Measurements from ENCODE around the gene STARD3NL. TPM values are rescaled to one million over a fixed set of nuclear protein-coding genes. Genes with fewer than 3 reads are reported as not detected.
"Not testable (repeated sequence)": the region's sequence is repeated elsewhere in the genome, so short reads cannot be mapped to it uniquely, and the experiment has no call there.

Gene STARD3NL
- total RNA-seq, 1 experiment from 2014 or later = 30.6 TPM

DNA sequence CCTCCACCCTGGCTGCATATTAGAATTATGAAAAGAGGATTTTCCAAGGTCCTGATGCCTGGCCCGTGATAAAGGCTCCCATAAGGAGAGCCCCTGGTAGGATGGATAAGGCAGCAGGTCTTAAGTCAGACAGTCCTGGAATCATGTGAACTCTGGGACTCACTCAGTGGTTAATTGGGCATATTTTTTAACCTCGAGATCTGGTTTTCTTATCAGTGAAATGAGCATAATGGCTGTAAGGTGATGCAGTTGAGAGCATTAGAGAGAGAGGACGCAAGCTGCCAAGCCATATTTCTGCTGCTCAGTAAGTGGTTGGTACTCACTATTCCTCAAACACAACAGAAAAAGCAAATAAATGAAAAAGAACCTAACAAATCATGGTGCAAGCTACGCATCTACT, 57.6 kb downstream of the STARD3NL start:
- Mint-ChIP-seq H3K4me3 (no peak overlapping the region), H3K27ac (no peak overlapping the region), H3K4me1 (no peaks in the 10 kb centered on the region), H3K27me3 (ENCODE audit: low read depth) (no peaks in the 10 kb centered on the region), H3K36me3 (no peaks in the 10 kb centered on the region), H3K9me3 (no peaks in the 10 kb centered on the region)
- TF ChIP-seq PREB (CRISPR knock-in tag; IDR thresholded peaks at IDR 0.05; ENCODE audit: borderline replicate concordance) (no peak), ATF1 (CRISPR knock-in tag; IDR thresholded peaks at IDR 0.05) (no peak), PRRX2 (CRISPR knock-in tag; IDR thresholded peaks at IDR 0.05) (no peak), HMGA2 (CRISPR knock-in tag; IDR thresholded peaks at IDR 0.05) (no peak), NFE2L1 (CRISPR knock-in tag; IDR thresholded peaks at IDR 0.05) (no peak), SMAD4 (CRISPR knock-in tag; IDR thresholded peaks at IDR 0.05) (no peak)
- TF ChIP-seq, protein P1, sequence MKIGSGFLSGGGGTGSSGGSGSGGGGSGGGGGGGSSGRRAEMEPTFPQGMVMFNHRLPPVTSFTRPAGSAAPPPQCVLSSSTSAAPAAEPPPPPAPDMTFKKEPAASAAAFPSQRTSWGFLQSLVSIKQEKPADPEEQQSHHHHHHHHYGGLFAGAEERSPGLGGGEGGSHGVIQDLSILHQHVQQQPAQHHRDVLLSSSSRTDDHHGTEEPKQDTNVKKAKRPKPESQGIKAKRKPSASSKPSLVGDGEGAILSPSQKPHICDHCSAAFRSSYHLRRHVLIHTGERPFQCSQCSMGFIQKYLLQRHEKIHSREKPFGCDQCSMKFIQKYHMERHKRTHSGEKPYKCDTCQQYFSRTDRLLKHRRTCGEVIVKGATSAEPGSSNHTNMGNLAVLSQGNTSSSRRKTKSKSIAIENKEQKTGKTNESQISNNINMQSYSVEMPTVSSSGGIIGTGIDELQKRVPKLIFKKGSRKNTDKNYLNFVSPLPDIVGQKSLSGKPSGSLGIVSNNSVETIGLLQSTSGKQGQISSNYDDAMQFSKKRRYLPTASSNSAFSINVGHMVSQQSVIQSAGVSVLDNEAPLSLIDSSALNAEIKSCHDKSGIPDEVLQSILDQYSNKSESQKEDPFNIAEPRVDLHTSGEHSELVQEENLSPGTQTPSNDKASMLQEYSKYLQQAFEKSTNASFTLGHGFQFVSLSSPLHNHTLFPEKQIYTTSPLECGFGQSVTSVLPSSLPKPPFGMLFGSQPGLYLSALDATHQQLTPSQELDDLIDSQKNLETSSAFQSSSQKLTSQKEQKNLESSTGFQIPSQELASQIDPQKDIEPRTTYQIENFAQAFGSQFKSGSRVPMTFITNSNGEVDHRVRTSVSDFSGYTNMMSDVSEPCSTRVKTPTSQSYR (CRISPR knock-in tag; IDR thresholded peaks at IDR 0.05) = no peak
- TF ChIP-seq, protein P2, sequence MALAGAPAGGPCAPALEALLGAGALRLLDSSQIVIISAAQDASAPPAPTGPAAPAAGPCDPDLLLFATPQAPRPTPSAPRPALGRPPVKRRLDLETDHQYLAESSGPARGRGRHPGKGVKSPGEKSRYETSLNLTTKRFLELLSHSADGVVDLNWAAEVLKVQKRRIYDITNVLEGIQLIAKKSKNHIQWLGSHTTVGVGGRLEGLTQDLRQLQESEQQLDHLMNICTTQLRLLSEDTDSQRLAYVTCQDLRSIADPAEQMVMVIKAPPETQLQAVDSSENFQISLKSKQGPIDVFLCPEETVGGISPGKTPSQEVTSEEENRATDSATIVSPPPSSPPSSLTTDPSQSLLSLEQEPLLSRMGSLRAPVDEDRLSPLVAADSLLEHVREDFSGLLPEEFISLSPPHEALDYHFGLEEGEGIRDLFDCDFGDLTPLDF (CRISPR knock-in tag; IDR thresholded peaks at IDR 0.05) = no peak
- ChIA-PET POLR2A (no interaction called here), CTCF (interaction anchor here (0.6 to 2.4 kb wide), 4 partner anchors 13 to 100 kb away, joined by 3 to 10 read pairs (median 6); no protein-coding TSS in a partner anchor)
- DNase-seq (ENCODE audit: low spot score) (no peak), ATAC-seq (no peak)

GRCh38 chr7:38239129-38239528, 61.1 kb downstream of the STARD3NL start:
- H3K36me3 Mint-ChIP-seq; H3K27me3 Mint-ChIP-seq (ENCODE audit: low read depth); H3K27ac Mint-ChIP-seq; H3K4me3 Mint-ChIP-seq; H3K4me1 Mint-ChIP-seq; POLR2A ChIA-PET; DNase-seq (ENCODE audit: low spot score); ATAC-seq; CTCF ChIA-PET; H3K9me3 Mint-ChIP-seq: not testable (repeated sequence)

- CTCF ChIA-PET = no interaction called here
- ATAC-seq (no peak), DNase-seq (ENCODE audit: low spot score) (no peak)
- Mint-ChIP-seq H3K9me3 (no peaks in the 10 kb centered on the region), H3K27me3 (ENCODE audit: low read depth) (no peaks in the 10 kb centered on the region), H3K27ac (no peak overlapping the region), H3K4me1 (no peaks in the 10 kb centered on the region), H3K4me3 (no peak overlapping the region), H3K36me3 (no peaks in the 10 kb centered on the region)
- POLR2A ChIA-PET = no interaction called here
- TF ChIP-seq, protein P3, sequence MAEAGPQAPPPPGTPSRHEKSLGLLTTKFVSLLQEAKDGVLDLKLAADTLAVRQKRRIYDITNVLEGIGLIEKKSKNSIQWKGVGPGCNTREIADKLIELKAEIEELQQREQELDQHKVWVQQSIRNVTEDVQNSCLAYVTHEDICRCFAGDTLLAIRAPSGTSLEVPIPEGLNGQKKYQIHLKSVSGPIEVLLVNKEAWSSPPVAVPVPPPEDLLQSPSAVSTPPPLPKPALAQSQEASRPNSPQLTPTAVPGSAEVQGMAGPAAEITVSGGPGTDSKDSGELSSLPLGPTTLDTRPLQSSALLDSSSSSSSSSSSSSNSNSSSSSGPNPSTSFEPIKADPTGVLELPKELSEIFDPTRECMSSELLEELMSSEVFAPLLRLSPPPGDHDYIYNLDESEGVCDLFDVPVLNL (CRISPR knock-in tag; IDR thresholded peaks at IDR 0.05; ENCODE audit: borderline replicate concordance, low read depth) = no peak
- TF ChIP-seq, protein P4, sequence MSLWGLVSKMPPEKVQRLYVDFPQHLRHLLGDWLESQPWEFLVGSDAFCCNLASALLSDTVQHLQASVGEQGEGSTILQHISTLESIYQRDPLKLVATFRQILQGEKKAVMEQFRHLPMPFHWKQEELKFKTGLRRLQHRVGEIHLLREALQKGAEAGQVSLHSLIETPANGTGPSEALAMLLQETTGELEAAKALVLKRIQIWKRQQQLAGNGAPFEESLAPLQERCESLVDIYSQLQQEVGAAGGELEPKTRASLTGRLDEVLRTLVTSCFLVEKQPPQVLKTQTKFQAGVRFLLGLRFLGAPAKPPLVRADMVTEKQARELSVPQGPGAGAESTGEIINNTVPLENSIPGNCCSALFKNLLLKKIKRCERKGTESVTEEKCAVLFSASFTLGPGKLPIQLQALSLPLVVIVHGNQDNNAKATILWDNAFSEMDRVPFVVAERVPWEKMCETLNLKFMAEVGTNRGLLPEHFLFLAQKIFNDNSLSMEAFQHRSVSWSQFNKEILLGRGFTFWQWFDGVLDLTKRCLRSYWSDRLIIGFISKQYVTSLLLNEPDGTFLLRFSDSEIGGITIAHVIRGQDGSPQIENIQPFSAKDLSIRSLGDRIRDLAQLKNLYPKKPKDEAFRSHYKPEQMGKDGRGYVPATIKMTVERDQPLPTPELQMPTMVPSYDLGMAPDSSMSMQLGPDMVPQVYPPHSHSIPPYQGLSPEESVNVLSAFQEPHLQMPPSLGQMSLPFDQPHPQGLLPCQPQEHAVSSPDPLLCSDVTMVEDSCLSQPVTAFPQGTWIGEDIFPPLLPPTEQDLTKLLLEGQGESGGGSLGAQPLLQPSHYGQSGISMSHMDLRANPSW (CRISPR knock-in tag; conservative IDR thresholded peaks at IDR 0.05; ENCODE audit: low read depth) = no peak
- no peak for TF ChIP-seq NR1H2 (CRISPR knock-in tag; IDR thresholded peaks at IDR 0.05)
- no peak for TF ChIP-seq JAZF1 (CRISPR knock-in tag; IDR thresholded peaks at IDR 0.05)
- no peak for TF ChIP-seq MYBL2 (CRISPR knock-in tag; IDR thresholded peaks at IDR 0.05)
- no peak for TF ChIP-seq FOXP1 (CRISPR knock-in tag; IDR thresholded peaks at IDR 0.05; ENCODE audit: borderline replicate concordance)
- TF ChIP-seq PREB (CRISPR knock-in tag; IDR thresholded peaks at IDR 0.05; ENCODE audit: borderline replicate concordance) = no peak
- TF ChIP-seq ZNF317 (CRISPR knock-in tag; IDR thresholded peaks at IDR 0.05; ENCODE audit: borderline replicate concordance, low read depth) = no peak
- TF ChIP-seq ERG (CRISPR knock-in tag; IDR thresholded peaks at IDR 0.05) = no peak
- no peak for TF ChIP-seq GRHL2 (CRISPR knock-in tag; IDR thresholded peaks at IDR 0.05; ENCODE audit: insufficient replicate concordance, severe bottlenecking)
- no peak for TF ChIP-seq GABPB1 (CRISPR knock-in tag; IDR thresholded peaks at IDR 0.05)
- TF ChIP-seq SP1 (CRISPR knock-in tag; conservative IDR thresholded peaks at IDR 0.05) = no peak
Measured at GRCh38 chr7:38241071-38241470, 63.0 kb downstream of the STARD3NL start.
